ENCODE data around the gene IGSF1. TPM values are rescaled to one million over a fixed set of nuclear protein-coding genes. Genes with fewer than 3 reads are reported as not detected.

Gene IGSF1, protein sequence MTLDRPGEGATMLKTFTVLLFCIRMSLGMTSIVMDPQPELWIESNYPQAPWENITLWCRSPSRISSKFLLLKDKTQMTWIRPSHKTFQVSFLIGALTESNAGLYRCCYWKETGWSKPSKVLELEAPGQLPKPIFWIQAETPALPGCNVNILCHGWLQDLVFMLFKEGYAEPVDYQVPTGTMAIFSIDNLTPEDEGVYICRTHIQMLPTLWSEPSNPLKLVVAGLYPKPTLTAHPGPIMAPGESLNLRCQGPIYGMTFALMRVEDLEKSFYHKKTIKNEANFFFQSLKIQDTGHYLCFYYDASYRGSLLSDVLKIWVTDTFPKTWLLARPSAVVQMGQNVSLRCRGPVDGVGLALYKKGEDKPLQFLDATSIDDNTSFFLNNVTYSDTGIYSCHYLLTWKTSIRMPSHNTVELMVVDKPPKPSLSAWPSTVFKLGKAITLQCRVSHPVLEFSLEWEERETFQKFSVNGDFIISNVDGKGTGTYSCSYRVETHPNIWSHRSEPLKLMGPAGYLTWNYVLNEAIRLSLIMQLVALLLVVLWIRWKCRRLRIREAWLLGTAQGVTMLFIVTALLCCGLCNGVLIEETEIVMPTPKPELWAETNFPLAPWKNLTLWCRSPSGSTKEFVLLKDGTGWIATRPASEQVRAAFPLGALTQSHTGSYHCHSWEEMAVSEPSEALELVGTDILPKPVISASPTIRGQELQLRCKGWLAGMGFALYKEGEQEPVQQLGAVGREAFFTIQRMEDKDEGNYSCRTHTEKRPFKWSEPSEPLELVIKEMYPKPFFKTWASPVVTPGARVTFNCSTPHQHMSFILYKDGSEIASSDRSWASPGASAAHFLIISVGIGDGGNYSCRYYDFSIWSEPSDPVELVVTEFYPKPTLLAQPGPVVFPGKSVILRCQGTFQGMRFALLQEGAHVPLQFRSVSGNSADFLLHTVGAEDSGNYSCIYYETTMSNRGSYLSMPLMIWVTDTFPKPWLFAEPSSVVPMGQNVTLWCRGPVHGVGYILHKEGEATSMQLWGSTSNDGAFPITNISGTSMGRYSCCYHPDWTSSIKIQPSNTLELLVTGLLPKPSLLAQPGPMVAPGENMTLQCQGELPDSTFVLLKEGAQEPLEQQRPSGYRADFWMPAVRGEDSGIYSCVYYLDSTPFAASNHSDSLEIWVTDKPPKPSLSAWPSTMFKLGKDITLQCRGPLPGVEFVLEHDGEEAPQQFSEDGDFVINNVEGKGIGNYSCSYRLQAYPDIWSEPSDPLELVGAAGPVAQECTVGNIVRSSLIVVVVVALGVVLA (N-terminal part only)
- total RNA-seq = not detected

DNA sequence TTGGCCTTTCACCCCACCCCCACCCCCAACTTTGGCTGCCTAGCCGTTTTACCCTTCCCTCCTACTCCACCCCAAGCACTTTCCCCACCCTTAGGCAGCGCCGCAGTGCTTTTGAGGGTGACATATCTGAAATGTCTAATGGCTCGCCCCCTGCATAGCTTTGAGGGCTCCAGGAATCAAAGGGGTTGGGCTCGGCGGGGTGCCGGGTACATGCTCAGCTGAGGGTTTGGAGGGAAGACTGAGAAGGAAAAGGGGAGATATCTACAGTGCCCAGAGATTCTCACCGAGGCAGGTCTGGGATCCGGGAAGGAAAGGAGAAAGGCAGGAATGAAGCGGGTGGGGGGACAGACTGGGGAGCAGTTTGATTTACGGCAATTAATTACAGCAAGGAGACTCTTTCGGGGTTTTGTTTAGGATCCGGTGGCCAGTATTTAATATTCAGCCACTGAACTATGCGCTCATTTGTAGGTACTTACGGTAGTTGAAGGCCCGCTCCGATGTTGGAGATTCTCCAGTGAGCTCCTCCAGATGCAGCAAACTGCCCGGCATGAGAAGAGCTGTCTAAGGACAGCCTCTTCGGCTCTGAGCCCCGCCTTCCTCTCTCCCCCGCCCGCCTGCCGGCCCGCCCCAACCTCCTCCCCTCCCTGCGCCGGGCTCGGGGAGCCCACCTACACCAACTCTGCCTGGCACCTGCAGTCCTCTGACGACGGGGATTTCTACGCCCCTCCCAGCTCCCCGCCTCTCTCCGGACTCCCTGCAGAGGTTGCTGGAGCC, at the start of gene IGSF1:
Gene IGSF1, minus strand, starts transcription at position 569 of the 774 bp plus-strand sequence. CDS start 2,632 bp downstream, outside the sequence.
- Mint-ChIP-seq H3K27me3 (peaks cover 9% of the 10 kb centered on the region), H3K4me3 (no peak within 1 kb of the TSS), H3K27ac (no peak within 1 kb of the TSS), H3K4me1 (no peaks in the 10 kb centered on the region), H3K9me3 (no peaks in the 10 kb centered on the region), H3K36me3 (ENCODE audit: low read depth) (no peaks in the 10 kb centered on the region)
- no peak for DNase-seq
- ChIA-PET POLR2A (no interaction called here), CTCF (no interaction called here)

DNA sequence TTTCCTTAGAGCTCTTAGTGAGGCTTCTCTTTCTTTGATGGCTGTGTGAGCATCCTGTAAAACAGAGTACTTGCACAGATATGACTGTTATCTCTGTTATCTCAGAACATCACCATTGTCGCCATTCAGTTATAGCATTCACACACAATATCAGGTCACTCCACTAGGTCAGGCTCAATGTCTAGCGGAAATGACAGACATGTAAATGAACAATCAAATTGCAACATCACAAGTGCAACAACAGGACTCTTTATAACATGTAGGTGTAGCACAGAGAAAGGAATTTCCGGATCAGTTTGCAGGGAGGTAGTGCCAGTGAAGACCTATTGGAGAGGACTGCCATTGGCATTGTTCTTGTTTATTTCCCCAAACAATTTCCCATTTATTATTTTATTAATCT, 43.2 kb upstream of the IGSF1 start:
- H3K4me3 Mint-ChIP-seq = no peak overlapping the region
- H3K9me3 Mint-ChIP-seq = no peaks in the 10 kb centered on the region
- no peaks in the 10 kb centered on the region for H3K4me1 Mint-ChIP-seq
- POLR2A ChIA-PET = no interaction called here
- CTCF ChIA-PET = no interaction called here
- no peak overlapping the region for H3K27ac Mint-ChIP-seq
- H3K27me3 Mint-ChIP-seq = no peaks in the 10 kb centered on the region
- no peak for DNase-seq
- no peaks in the 10 kb centered on the region for H3K36me3 Mint-ChIP-seq (ENCODE audit: low read depth)

DNA sequence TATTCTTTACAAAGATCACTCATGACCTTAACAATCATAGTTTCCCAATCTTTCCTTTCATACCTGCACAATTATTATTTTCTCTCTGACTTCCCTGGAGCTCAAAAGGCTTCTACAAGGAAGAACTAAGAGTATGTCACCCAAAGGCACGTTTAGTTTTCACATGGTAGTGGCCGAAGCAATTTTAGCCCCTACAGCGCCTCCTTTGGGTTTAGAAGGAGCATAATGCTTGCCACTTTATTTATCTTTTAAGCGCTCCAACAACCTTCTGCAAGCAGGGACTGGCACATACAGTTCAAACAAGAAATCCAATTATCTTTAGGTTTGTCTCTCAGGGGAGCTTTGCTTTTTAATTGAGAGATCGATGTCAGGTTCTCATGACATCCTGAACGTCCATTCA, 42.0 kb upstream of the IGSF1 start:
- no peak overlapping the region for H3K4me3 Mint-ChIP-seq
- POLR2A ChIA-PET = no interaction called here
- no peaks in the 10 kb centered on the region for H3K36me3 Mint-ChIP-seq (ENCODE audit: low read depth)
- DNase-seq = no peak
- CTCF ChIA-PET = no interaction called here
- H3K4me1 Mint-ChIP-seq = no peaks in the 10 kb centered on the region
- H3K27me3 Mint-ChIP-seq = no peaks in the 10 kb centered on the region
- H3K27ac Mint-ChIP-seq = no peak overlapping the region
- no peaks in the 10 kb centered on the region for H3K9me3 Mint-ChIP-seq

DNA sequence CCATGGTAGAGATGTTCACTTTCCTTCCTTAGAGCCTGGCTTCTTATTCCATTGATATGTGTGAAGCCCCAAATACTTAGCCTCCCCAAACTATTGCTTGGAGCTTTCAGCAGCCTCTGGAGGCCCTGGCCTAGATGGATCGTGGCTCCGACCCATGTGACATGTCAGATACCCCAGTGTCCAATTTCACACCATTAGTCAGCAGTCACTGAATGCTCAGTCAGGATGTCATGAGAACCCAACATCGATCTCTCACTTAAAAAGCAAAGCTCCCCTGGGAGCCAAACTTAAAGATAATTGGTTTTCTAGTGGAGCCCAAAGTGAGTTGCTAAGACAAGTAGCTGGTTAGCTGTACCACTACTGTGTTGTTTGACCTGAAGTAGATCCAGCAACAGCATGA, 41.6 kb upstream of the IGSF1 start:
- H3K4me3 Mint-ChIP-seq = no peak overlapping the region
- H3K27ac Mint-ChIP-seq = no peak overlapping the region
- ChIA-PET POLR2A (no interaction called here), CTCF (no interaction called here)
- H3K4me1 Mint-ChIP-seq = no peaks in the 10 kb centered on the region
- no peaks in the 10 kb centered on the region for H3K36me3 Mint-ChIP-seq (ENCODE audit: low read depth)
- no peaks in the 10 kb centered on the region for H3K9me3 Mint-ChIP-seq
- H3K27me3 Mint-ChIP-seq = no peaks in the 10 kb centered on the region
- no peak for DNase-seq

DNA sequence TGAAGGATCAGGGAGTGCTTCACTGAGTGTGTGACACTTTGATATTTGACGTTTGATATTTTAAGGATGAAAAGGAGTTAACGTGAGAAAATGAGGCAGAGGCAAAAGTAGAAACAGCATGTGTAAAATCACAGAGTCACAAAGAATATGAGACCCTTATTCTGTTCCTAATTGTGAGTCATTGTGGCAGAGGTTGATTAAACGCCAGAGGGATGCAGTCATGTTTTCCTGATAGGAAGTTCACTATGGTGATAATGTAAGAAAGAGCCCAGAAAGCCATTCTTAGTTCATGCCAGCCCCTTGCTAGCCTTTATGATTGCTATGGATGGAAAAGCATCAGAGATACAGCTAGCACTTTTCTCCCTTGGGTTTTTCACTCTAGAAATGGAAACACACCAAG, 33.5 kb upstream of the IGSF1 start:
- no peak for DNase-seq
- CTCF ChIA-PET = no interaction called here
- Mint-ChIP-seq H3K9me3 (no peaks in the 10 kb centered on the region), H3K4me1 (no peaks in the 10 kb centered on the region), H3K27me3 (no peaks in the 10 kb centered on the region), H3K27ac (no peak overlapping the region), H3K36me3 (ENCODE audit: low read depth) (no peaks in the 10 kb centered on the region), H3K4me3 (no peak overlapping the region)
- POLR2A ChIA-PET = no interaction called here

DNA sequence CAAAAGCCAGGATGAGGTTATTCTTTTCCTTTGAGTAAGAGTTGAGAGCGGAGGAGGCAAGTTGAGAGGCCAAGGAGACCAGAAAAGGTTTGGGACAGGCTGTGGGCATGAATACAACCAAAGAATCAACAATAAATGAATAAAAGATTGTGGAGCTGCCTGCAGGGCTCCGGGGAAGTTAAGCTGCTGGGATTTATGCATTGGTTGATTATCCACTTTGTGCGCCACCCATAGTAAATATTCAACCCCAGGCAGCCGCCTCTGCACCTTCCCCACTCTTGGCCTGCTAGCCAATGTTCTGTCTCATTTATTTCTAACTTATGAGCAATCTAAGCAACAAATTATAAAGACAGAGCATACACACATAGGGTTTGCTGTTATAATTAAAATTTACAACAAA, 28.2 kb upstream of the IGSF1 start:
- POLR2A ChIA-PET = no interaction called here
- H3K27ac Mint-ChIP-seq = no peak overlapping the region
- no peaks in the 10 kb centered on the region for H3K9me3 Mint-ChIP-seq

DNA sequence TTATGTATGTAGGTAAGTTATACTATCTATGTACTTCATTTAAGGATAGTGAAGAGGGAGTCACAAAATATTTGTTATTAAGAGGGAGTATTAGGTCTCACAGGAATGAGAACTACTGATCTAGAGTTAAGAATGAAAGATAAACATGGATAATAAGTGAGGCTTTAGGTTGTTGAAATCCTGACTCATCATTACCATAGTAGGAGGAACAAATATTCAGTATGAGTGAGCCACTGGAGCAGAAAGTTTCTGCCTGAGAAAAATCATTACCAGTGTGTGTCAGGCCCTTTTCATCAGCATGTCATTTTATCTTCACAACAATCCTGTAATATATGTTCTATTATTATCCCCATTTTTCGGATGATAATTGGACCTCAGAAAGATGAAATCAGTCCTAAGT, 27.2 kb upstream of the IGSF1 start:
- Mint-ChIP-seq H3K4me1 (no peaks in the 10 kb centered on the region), H3K9me3 (no peaks in the 10 kb centered on the region), H3K36me3 (ENCODE audit: low read depth) (no peaks in the 10 kb centered on the region), H3K27me3 (no peaks in the 10 kb centered on the region), H3K27ac (no peak overlapping the region), H3K4me3 (no peak overlapping the region)
- DNase-seq = no peak
- CTCF ChIA-PET = no interaction called here
- POLR2A ChIA-PET = no interaction called here

More for the DNA sequence above, 28.2 kb upstream of the IGSF1 start:
- Mint-ChIP-seq H3K4me1 (no peaks in the 10 kb centered on the region), H3K27me3 (no peaks in the 10 kb centered on the region), H3K36me3 (ENCODE audit: low read depth) (no peaks in the 10 kb centered on the region), H3K4me3 (no peak overlapping the region)
- CTCF ChIA-PET = no interaction called here
- no peak for DNase-seq

DNA sequence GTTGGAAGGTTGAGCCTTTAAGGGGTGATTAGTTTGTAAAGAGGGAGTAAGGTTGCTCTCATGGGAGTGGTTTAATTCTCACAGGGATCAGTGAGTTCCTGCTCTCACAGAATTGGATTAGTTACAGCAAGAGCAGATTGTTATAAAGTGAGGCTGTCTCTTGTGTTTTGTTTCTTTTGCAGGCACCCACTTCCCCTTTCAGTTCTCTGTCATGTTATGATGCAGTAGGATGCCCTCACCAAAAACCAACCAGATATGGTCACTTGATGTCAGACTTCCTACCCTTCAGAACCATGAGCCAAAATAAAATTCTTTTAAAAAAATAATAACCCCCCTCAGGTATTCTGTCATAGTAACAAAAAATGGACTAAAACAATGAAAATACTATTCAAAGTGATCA, 19.9 kb upstream of the IGSF1 start:
- H3K9me3 Mint-ChIP-seq = no peaks in the 10 kb centered on the region
- CTCF ChIA-PET = no interaction called here
- H3K4me3 Mint-ChIP-seq = no peak overlapping the region
- no peaks in the 10 kb centered on the region for H3K4me1 Mint-ChIP-seq
- no peaks in the 10 kb centered on the region for H3K36me3 Mint-ChIP-seq (ENCODE audit: low read depth)
- H3K27ac Mint-ChIP-seq = no peak overlapping the region
- no peak for DNase-seq
- H3K27me3 Mint-ChIP-seq = no peaks in the 10 kb centered on the region
- POLR2A ChIA-PET = no interaction called here

DNA sequence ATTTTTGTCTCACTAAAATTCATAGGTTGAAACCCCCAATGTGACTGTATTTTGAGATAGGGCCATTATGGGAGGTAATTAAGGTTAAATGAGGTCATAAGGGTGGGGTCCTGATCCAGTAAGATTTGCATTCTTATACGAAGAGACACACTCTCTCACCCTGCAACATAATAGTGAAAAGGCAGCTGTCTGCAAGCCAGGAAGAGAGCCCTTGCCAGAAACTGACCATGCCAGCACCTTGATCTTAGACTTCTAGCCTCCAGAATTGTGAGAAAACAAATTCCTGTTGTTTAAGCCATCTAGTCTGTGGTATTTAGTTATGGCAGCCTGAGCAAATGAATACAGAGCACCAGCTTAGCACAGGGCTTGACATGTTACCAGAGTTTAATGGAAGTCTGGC, 17.5 kb upstream of the IGSF1 start:
- no peaks in the 10 kb centered on the region for H3K36me3 Mint-ChIP-seq (ENCODE audit: low read depth)
- ChIA-PET CTCF (no interaction called here), POLR2A (no interaction called here)
- H3K27ac Mint-ChIP-seq = no peak overlapping the region
- H3K4me1 Mint-ChIP-seq = no peaks in the 10 kb centered on the region
- H3K4me3 Mint-ChIP-seq = no peak overlapping the region
- no peak for DNase-seq
- no peaks in the 10 kb centered on the region for H3K9me3 Mint-ChIP-seq
- no peaks in the 10 kb centered on the region for H3K27me3 Mint-ChIP-seq

DNA sequence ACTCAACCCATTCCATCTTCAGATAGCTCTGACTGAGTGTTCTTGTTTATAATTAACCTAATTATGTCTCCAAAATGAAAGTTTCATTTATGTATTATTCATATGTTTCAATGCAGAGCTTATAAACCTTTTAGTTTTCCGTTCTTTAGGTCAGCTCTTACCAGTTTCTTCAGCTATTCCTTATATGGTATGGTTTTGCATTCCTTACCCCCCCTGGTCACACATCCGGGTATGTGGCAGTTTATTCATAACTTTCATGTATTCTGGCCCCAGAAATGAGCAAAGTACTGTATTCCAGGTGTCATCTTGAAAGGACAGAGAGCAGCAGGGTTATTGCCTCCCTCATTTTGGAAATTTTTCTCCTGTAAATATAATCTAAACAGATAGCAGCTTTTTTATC, 16.8 kb upstream of the IGSF1 start:
- Mint-ChIP-seq H3K4me3 (no peak overlapping the region), H3K36me3 (ENCODE audit: low read depth) (no peaks in the 10 kb centered on the region), H3K27ac (no peak overlapping the region), H3K9me3 (no peaks in the 10 kb centered on the region), H3K27me3 (no peaks in the 10 kb centered on the region), H3K4me1 (no peaks in the 10 kb centered on the region)
- no peak for DNase-seq
- ChIA-PET CTCF (no interaction called here), POLR2A (no interaction called here)

DNA sequence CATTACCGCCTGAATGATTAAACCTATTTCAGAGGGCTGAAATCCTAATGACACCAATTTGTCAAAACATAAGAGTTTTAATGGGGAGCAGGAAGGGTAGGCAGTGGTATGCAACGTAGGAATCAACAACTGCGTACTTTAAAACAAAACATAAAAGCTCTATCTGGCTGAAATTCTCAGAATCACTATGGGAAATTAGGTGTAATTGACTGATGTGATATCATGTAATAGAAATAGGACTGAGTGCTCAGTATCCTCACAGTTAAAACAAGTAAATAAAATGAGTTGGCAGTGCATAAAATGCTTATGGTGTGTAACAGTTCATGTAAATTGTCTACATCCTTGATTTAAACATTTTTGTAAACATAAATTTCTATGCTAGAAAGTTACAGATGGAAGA, 13.6 kb upstream of the IGSF1 start:
- H3K36me3 Mint-ChIP-seq (ENCODE audit: low read depth) = no peaks in the 10 kb centered on the region
- CTCF ChIA-PET = no interaction called here

DNA sequence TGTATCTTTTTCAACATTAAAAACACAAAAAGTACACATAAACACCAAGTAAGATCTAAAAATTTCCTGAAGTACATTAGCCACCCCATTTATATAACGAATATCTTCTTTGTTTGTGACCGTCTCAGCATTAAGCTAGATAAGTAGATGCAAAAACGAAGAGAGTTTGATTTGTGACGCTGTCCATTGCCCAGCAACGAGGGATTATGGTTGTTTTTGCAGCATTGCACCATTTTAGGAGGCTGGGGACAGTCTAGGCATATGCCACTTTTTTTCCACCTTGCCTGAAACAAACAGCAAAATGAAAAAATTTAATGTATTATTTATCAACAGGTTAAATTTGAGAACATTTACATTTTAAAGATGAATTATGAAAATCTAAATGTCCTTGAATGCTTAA, 12.0 kb upstream of the IGSF1 start:
- Mint-ChIP-seq H3K9me3 (no peaks in the 10 kb centered on the region), H3K4me1 (no peaks in the 10 kb centered on the region), H3K36me3 (ENCODE audit: low read depth) (no peaks in the 10 kb centered on the region), H3K27me3 (no peaks in the 10 kb centered on the region), H3K27ac (no peak overlapping the region), H3K4me3 (no peak overlapping the region)
- DNase-seq = no peak
- ChIA-PET CTCF (no interaction called here), POLR2A (no interaction called here)

More for the DNA sequence above, 13.6 kb upstream of the IGSF1 start:
- Mint-ChIP-seq H3K9me3 (no peaks in the 10 kb centered on the region), H3K27ac (no peak overlapping the region), H3K4me1 (no peaks in the 10 kb centered on the region), H3K4me3 (no peak overlapping the region), H3K27me3 (no peaks in the 10 kb centered on the region)
- no peak for DNase-seq
- POLR2A ChIA-PET = no interaction called here

DNA sequence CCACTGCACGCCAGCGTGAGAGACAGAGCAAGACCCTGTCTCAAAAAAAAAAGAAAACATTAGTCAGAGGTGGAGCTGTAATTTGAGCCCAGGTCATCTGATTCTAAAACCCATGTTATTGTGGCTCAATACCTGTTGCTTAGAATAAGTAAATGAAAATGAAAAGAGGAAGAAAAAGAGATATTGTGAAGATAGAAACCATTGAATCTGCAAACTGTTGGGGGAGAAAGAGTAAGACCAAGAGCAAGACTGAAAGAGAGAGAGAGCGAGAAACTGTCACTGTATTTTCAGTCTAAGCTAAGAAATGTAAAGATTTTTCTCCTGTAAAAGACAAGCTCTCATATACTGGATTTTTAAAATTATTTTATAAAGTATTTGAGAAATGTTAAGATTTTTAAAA, 9.7 kb upstream of the IGSF1 start:
- no peak overlapping the region for H3K27ac Mint-ChIP-seq
- POLR2A ChIA-PET = no interaction called here
- H3K36me3 Mint-ChIP-seq (ENCODE audit: low read depth) = no peaks in the 10 kb centered on the region
- H3K27me3 Mint-ChIP-seq = no peaks in the 10 kb centered on the region
- DNase-seq = no peak
- CTCF ChIA-PET = no interaction called here
- no peaks in the 10 kb centered on the region for H3K4me1 Mint-ChIP-seq
- H3K9me3 Mint-ChIP-seq = no peaks in the 10 kb centered on the region
- H3K4me3 Mint-ChIP-seq = no peak overlapping the region

Measured in activated CD4-positive, alpha-beta memory T cell treated with anti-CD3 and anti-CD28 coated beads, Interleukin-2, amount 10 ng/mL, durations not matched to agents 7 days and 5 days (primary cell).